ENCODE results near the gene FXYD1. TPM values are rescaled to one million over a fixed set of nuclear protein-coding genes. Genes with fewer than 3 reads are reported as not detected.

Gene FXYD1
- total RNA-seq, 1 donor from 2014 or later, result 49.7 TPM

DNA sequence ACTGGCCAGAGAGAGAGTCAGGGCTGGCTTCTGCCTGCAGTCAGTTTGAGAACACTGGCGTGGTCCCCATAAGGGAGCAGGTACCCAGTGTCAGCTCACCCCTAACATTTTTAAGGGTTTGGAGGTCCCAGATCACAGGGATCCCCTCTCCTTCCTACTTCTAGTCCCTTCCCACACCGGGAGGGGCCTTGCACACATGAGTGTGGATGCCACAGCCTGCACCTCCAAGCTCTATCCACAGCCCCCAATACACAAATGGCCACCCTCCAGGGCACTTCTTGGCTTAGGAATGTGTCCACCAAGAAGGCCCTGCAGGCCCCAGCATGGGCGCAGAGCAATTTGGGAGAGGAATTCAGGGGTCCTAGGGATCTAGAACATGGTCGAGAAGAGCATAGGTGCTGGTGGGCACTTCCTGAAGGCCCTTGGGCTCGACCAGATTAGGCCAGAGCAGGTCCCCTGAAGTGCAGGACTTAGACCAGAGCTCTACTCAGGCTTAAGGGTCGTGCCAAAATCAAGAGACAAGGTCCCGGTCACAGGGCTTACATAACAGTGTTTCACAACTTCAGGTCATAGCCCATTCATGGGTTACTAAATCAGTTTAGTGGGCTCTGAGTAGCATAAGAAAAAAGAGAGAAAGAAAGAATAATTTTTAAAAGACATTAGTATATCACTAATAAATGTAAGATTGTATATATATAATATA is 31.9 kb downstream of the FXYD1 start:
- Histone ChIP-seq H3K4me3 (no peak overlapping the region), H3K27ac (peak overlapping the region; percentile 1), H3K27me3 (ENCODE audit: low read depth) (no peaks in the 10 kb centered on the region), H3K4me1 (peaks cover 16% of the 10 kb centered on the region), H3K36me3 (peaks cover 23% of the 10 kb centered on the region), H3K9me3 (peaks cover 15% of the 10 kb centered on the region)
- TF ChIP-seq, protein P1, sequence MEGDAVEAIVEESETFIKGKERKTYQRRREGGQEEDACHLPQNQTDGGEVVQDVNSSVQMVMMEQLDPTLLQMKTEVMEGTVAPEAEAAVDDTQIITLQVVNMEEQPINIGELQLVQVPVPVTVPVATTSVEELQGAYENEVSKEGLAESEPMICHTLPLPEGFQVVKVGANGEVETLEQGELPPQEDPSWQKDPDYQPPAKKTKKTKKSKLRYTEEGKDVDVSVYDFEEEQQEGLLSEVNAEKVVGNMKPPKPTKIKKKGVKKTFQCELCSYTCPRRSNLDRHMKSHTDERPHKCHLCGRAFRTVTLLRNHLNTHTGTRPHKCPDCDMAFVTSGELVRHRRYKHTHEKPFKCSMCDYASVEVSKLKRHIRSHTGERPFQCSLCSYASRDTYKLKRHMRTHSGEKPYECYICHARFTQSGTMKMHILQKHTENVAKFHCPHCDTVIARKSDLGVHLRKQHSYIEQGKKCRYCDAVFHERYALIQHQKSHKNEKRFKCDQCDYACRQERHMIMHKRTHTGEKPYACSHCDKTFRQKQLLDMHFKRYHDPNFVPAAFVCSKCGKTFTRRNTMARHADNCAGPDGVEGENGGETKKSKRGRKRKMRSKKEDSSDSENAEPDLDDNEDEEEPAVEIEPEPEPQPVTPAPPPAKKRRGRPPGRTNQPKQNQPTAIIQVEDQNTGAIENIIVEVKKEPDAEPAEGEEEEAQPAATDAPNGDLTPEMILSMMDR (IDR thresholded peaks at IDR 0.05), result no peak
- DNase-seq, result no peak
- intact Hi-C loops (cut with DNase I), result no loop called here
- ATAC-seq, result peak; percentile 13 to 75

- Histone ChIP-seq H3K27me3 (ENCODE audit: low read depth) (no peaks in the 10 kb centered on the region), H3K27ac (no peak overlapping the region), H3K4me3 (no peak overlapping the region), H3K4me1 (peaks cover 21% of the 10 kb centered on the region), H3K9me3 (peaks cover 3% of the 10 kb centered on the region), H3K36me3 (peaks cover 11% of the 10 kb centered on the region)
- TF ChIP-seq, protein P1 (IDR thresholded peaks at IDR 0.05), result no peak
- ATAC-seq (no peak), DNase-seq (no peak)
- intact Hi-C loops (cut with DNase I), result no loop called here
Observed at GRCh38 chr19:35171730-35172129, 33.1 kb downstream of the FXYD1 start.

- Histone ChIP-seq H3K27me3 (ENCODE audit: low read depth) (no peaks in the 10 kb centered on the region), H3K27ac (no peak overlapping the region), H3K36me3 (peaks cover 9% of the 10 kb centered on the region), H3K9me3 (no peaks in the 10 kb centered on the region), H3K4me1 (peaks cover 16% of the 10 kb centered on the region), H3K4me3 (no peak overlapping the region)
- no peak for DNase-seq
- TF ChIP-seq, protein P1 (IDR thresholded peaks at IDR 0.05), result no peak
- intact Hi-C loops (cut with DNase I), result no loop called here
- no peak for ATAC-seq
Observed at GRCh38 chr19:35174226-35174625, 35.6 kb downstream of the FXYD1 start.

GRCh38 chr19:35176181-35176570 is 37.6 kb downstream of the FXYD1 start:
- no peaks in the 10 kb centered on the region for H3K27me3 ChIP-seq (ENCODE audit: low read depth)
- DNase-seq (no peak), ATAC-seq (no peak)
- no peak overlapping the region for H3K27ac ChIP-seq
- intact Hi-C loops (cut with DNase I), result no loop called here
- H3K4me3 ChIP-seq, result no peak overlapping the region
- no peaks in the 10 kb centered on the region for H3K9me3 ChIP-seq
- no peaks in the 10 kb centered on the region for H3K36me3 ChIP-seq
- TF ChIP-seq, protein P1 (IDR thresholded peaks at IDR 0.05), result no peak
- H3K4me1 ChIP-seq, result peaks cover 16% of the 10 kb centered on the region

- TF ChIP-seq, protein P1 (IDR thresholded peaks at IDR 0.05), result no peak
- H3K4me1 ChIP-seq, result peaks cover 6% of the 10 kb centered on the region
- H3K9me3 ChIP-seq, result no peaks in the 10 kb centered on the region
- DNase-seq, result no peak
- H3K27ac ChIP-seq, result no peak overlapping the region
- H3K4me3 ChIP-seq, result no peak overlapping the region
- no peaks in the 10 kb centered on the region for H3K36me3 ChIP-seq
- no peak for ATAC-seq
- no peaks in the 10 kb centered on the region for H3K27me3 ChIP-seq (ENCODE audit: low read depth)
- intact Hi-C loops (cut with DNase I), result no loop called here
Observed at GRCh38 chr19:35177377-35178274, 39.0 kb downstream of the FXYD1 start.
